OCI-M2 (cell line): ENCODE results near the gene CDYL2.

Experiments
- DNase-seq: peaks from one replicate; lab custom pipeline; 2025; ENCODE audit not compliant: unreplicated experiment; lab: John Stamatoyannopoulos, UW

Gene CDYL2

GRCh38 chr16:80563066-80563465 is 241.3 kb downstream of the CDYL2 start:
- DNase-seq, result no peak

- no peak for DNase-seq
Observed at GRCh38 chr16:80559369-80559768, 245.0 kb downstream of the CDYL2 start.

- no peak for DNase-seq
Observed at GRCh38 chr16:80557037-80557436, 247.4 kb downstream of the CDYL2 start.

GRCh38 chr16:80556481-80556880 is 247.9 kb downstream of the CDYL2 start:
- no peak for DNase-seq

- no peak for DNase-seq
Observed at GRCh38 chr16:80554033-80554432, 250.4 kb downstream of the CDYL2 start.

GRCh38 chr16:80552277-80552676 is 252.1 kb downstream of the CDYL2 start:
- no peak for DNase-seq
